Loucy (cell line): ENCODE measurements around the gene GABBR2.

Source experiments
- EZH2phosphoT487 ChIP-seq: fragments of 200-600 bp; IDR thresholded peaks from 2 replicates; pipeline ENCODE4 v1.6.1; 2018; ENCODE audit warnings: antibody characterized with exemption, mild to moderate bottlenecking, moderate library complexity, borderline replicate concordance
- TF ChIP-seq, protein P1 (sequence below): fragments of 200-600 bp; sonication (generic); conservative IDR thresholded peaks from 2 replicates; pipeline ENCODE4 v1.5.1; 2014; ENCODE audit warnings: mild to moderate bottlenecking, antibody characterized with exemption, low read length

DNA sequence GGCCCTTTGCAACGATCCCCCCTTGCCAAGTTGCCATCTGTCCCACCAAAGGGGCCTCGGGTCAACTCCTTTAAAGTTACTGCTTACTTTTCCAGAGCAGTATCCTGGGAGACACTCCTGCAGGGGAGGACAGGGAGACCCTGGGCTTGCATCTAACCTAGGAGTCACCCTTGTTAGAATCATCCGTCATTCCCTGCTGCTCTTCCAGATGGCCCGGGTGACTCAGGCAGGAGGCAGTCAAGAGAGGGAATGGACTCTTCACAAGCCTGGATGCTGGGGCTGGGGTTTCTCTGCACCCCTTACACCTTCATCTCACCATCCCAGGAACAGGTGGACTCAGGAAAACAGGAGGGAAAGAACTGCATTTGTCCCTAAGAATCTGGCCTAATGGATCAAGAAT lies 175.6 kb downstream of the GABBR2 start:
- TF ChIP-seq, protein P1, sequence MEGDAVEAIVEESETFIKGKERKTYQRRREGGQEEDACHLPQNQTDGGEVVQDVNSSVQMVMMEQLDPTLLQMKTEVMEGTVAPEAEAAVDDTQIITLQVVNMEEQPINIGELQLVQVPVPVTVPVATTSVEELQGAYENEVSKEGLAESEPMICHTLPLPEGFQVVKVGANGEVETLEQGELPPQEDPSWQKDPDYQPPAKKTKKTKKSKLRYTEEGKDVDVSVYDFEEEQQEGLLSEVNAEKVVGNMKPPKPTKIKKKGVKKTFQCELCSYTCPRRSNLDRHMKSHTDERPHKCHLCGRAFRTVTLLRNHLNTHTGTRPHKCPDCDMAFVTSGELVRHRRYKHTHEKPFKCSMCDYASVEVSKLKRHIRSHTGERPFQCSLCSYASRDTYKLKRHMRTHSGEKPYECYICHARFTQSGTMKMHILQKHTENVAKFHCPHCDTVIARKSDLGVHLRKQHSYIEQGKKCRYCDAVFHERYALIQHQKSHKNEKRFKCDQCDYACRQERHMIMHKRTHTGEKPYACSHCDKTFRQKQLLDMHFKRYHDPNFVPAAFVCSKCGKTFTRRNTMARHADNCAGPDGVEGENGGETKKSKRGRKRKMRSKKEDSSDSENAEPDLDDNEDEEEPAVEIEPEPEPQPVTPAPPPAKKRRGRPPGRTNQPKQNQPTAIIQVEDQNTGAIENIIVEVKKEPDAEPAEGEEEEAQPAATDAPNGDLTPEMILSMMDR: no peak
- TF ChIP-seq EZH2phosphoT487: no peak
